GM21576 (cell line): Measurements from ENCODE around the gene TASOR2.
A peak's percentile ranks its signal among the peaks of the same experiment; 100 is the strongest.

Experiments used
- ATAC-seq: cut with Tn5 transposase; IDR thresholded peaks from one replicate; pipeline ENCODE4 v1.9.1; 2021; ENCODE audit warnings: mild to moderate bottlenecking, moderate library complexity; ENCODE audit not compliant: unreplicated experiment

TASOR2 gene

GRCh38 chr10:5654218-5654755 lies 30.4 kb upstream of the TASOR2 start:
- ATAC-seq, result no peak

GRCh38 chr10:5655121-5655520 lies 29.5 kb upstream of the TASOR2 start:
- ATAC-seq, result no peak

- no peak for ATAC-seq
Measured at GRCh38 chr10:5656737-5657579, 27.7 kb upstream of the TASOR2 start.

- no peak for ATAC-seq
Measured at GRCh38 chr10:5658871-5659618, 25.6 kb upstream of the TASOR2 start.

- ATAC-seq, result peak; percentile 58
Measured at GRCh38 chr10:5659702-5660528, 24.7 kb upstream of the TASOR2 start.

GRCh38 chr10:5661043-5661442 lies 23.6 kb upstream of the TASOR2 start:
- ATAC-seq, result no peak

- no peak for ATAC-seq
Measured at GRCh38 chr10:5662708-5663579, 21.7 kb upstream of the TASOR2 start.

GRCh38 chr10:5663692-5664427 lies 20.8 kb upstream of the TASOR2 start:
- ATAC-seq, result no peak

- ATAC-seq, result no peak
Measured at GRCh38 chr10:5665373-5666007, 19.1 kb upstream of the TASOR2 start.

- ATAC-seq, result peak; percentile 53
Measured at GRCh38 chr10:5666008-5666840, 18.4 kb upstream of the TASOR2 start, which contains the start of gene ASB13. ASB13 (minus strand) TSS chr10:5666595; CDS start chr10:5666551, 44 bp downstream.

- ATAC-seq, result no peak
Measured at GRCh38 chr10:5666841-5667630, 17.6 kb upstream of the TASOR2 start.

- no peak for ATAC-seq
Measured at GRCh38 chr10:5668429-5668828, 16.2 kb upstream of the TASOR2 start.

GRCh38 chr10:5669604-5670003 lies 15.0 kb upstream of the TASOR2 start:
- ATAC-seq, result no peak

- ATAC-seq, result no peak
Measured at GRCh38 chr10:5670662-5671375, 13.8 kb upstream of the TASOR2 start.

GRCh38 chr10:5678397-5679036 lies 6.1 kb upstream of the TASOR2 start:
- ATAC-seq, result no peak

- ATAC-seq, result no peak
Measured at GRCh38 chr10:5679037-5679435, 5.6 kb upstream of the TASOR2 start.
